Activated CD4-positive, alpha-beta T cell treated with anti-CD3 and anti-CD28 coated beads for 4 hours (primary cell): Measurements from ENCODE around the gene GRXCR2.
"Not testable (repeated sequence)": the region's sequence is repeated elsewhere in the genome, so short reads cannot be mapped to it uniquely, and the experiment has no call there.

Experiments used
- DNase-seq, 2 donors: peaks; one replicate each; pipeline ENCODE4 v3.0.0-alpha.2; 2020

Gene GRXCR2

GRCh38 chr5:145872914-145873313, at the start of gene GRXCR2:
TSS of gene GRXCR2 (minus strand) at chr5:145873014. CDS start at chr5:145872968, 46 bp downstream.
- DNase-seq = no peak

DNA sequence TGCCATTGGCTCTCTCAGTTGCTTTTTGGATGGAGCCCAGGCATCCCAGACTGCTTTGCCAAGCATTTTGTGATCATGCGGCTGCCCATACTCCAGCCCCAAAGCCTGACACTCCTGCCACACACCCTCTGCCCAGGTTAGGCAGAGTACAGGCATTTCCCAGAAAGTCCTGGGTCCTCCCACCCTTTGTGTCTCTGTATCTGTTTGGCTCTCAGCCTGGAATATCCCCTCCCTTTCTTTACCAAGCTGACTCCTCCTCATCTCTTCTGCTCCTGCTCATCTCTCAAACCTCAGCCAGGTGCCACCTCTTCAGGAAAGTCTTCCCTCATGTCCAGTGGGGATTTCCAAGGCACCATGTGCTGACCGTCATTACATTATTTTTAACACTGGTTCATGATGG, 49.2 kb upstream of the GRXCR2 start:
- no peak for DNase-seq

GRCh38 chr5:145921211-145921610, 48.4 kb upstream of the GRXCR2 start:
- DNase-seq = no peak

- DNase-seq = no peak
Observed at GRCh38 chr5:145920542-145921210, 47.9 kb upstream of the GRXCR2 start.

GRCh38 chr5:145919413-145919812, 46.6 kb upstream of the GRXCR2 start:
- no peak for DNase-seq

- DNase-seq = no peak
Observed at GRCh38 chr5:145918397-145918796, 45.6 kb upstream of the GRXCR2 start.

DNA sequence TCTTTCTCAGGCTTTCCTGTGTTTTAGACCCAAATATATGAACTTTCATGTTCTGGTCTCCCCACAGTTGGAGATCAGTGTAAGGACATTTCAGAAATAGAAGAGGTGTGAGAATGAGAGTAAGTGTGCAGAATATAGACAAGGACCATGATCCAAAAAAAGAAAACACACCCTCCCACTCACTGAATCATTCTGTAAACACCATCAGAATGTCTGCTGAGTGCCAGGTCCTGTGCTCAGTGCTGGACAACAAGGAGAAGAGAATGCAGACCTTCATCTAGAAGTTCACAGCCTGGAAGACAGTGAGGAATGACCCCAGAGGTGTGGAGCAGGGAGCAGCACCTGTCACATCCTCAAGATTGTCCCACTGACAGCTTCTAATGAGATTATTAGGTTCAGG, 44.5 kb upstream of the GRXCR2 start:
- DNase-seq = no peak

DNA sequence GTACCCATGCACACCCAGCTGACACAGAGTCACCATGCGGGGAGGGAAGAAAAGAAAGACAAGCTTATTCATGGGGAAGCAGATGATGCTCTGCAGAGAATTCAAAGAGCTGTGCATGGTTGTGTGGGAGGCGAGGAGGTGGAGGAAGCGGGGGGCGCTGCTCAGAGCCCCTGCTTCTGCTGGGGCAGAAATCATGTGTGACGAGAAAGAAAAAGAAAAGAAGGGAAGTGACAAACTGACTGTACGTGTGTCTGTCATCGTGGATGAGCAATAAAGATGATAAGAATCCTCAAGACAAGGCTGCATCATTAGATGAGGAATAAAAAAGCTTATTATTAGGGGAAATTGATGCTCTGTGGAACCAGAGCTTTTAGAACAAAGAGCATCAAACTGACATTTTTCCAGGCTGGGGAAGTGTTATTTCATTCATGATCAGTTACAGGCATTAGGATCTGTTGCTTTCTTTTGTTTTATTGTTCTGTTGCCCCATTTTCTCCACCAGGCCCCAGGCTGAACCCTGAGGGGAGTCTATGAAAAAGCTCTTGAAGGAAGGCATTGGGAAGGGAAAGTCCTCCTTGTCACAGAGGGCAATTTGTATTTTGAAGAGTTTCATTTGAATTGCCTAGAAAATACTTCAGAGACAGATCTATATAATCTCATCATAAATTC, 43.3 kb upstream of the GRXCR2 start:
- no peak for DNase-seq

DNA sequence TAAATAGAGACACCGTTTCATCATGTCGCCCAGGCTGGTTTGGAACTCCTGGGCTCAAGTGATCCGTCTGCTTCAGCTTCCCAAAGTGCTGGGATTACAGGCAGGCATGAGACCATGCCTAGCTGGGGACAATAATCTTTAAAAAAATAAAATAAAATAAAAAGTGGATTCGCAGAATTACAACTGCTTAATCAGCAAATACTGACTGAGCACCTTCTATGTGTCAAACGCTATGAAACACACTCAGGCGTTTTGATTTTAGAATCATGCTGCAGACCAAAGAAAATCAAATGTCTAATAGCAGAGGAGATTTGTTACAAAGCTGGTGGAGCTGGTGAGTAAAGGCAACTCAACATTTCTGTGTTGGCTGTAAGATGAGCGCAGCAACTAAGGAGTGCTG, 40.9 kb upstream of the GRXCR2 start:
- no peak for DNase-seq

DNA sequence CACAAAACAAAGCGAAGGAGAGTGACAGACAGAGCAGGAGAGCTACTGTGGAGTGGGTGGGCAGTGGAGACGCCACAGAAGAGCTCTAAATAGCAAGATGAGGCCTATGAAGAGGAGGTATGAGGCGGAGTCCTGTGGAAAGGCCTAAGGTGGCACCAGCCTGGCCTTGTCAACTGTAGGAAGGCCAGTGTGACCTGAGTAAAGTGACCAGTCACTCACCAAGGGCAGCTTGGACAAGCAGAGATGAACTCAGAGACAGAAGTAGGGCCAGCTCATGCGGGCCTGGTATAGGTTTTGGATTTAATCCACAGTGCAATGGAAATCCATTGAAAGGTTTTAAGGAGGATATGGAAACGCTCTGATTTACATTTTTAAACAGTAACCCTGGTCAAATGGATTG, 39.8 kb upstream of the GRXCR2 start:
- DNase-seq = no peak

DNA sequence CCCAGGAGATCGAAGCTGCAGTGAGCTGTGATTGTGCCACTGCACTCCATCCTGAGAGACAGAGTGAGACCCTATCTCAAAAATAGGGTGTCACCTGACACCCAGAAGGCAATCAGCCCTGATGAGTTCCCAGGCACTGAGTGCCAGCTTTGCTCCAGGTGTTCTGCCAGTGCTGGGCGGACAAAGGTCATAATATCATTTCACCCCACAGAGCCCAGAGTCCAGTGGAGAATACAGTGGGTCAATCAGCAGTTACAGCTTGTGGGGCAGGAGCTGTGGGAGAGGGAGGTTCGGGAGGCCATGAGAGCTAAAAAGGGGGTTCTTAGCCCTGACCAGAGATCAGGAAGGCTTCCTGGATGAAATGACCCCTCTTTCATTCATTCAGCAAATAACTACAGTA, 39.2 kb upstream of the GRXCR2 start:
- no peak for DNase-seq

DNA sequence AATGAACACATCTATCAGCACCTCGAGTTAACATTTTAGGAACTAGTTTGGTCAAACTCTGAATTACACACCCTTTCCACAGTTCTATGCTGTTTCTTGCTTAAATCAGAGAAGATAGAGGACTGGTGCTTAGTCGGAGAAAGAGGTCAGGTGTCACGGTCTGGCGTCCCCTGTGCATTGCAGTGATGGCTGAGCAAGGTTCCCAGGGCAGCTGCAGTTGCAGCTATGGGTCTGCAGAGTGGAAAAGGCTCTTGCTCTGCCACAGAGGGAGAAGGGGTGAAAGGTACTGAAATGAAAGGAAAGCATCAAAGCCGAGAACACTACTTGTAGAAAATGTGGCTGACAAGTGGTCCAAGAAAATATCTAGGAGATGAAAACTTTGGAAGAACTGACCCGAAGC, 38.4 kb upstream of the GRXCR2 start:
- DNase-seq = no peak

GRCh38 chr5:145908206-145908960, 35.6 kb upstream of the GRXCR2 start:
- no peak for DNase-seq

DNA sequence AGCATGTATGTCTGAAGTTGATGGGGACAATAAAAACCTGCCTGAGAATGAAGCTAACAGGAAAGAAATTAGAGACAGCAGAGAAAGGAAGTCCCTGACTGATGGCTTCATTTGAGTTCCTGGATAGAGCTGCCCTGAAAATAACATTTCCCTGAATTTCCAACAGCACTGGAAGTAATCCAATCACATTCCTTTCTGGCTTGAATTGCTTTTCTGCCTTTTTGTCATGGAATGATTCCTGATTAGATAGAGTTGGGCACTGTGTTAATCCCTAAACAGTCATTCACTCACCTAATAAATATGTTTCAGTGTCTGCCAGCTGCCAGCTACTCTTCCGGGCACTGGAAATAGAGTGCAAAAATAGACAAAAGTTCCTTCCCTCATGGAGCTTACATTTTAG, 33.6 kb upstream of the GRXCR2 start:
- no peak for DNase-seq

DNA sequence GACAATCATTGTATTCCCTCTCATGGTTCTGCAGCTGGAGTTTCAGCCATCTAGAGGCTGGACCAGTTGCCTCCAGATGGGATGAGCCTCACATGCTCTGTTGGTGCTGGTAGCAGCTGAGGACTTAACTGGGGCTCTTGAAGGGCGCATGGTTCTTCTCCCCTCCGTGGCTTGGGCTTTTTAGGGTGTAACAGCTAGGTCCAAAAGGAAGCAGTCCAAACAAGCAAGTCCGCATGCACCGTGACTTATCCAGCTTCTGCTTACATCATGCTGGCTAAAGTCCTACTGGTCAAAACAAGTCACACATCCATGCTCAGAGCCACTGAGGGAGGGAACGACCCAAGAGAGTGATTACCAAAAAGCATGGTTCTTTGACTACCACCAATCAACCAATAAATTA, 31.9 kb upstream of the GRXCR2 start:
- DNase-seq = no peak

- DNase-seq = no peak
Observed at GRCh38 chr5:145903867-145904266, 31.1 kb upstream of the GRXCR2 start.

DNA sequence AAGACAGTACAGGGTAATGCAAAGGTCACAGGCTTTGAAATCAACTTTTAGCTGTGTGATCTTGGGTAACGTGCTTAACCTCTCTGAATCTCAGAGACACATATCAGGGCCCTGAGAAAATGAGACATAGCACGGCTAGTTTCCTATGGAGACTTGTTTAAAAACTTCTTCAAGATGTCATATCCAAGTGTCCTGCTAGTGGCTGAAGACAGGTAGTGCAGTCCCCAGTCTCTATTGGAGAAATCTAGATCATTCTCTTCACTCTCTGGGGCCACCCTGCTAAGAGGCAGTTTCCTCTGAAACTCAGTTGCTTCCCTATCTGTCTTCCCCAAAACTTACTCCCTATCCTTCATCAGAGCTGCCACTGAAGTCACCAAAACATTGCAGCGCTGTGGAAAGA, 30.3 kb upstream of the GRXCR2 start:
- DNase-seq = no peak

DNA sequence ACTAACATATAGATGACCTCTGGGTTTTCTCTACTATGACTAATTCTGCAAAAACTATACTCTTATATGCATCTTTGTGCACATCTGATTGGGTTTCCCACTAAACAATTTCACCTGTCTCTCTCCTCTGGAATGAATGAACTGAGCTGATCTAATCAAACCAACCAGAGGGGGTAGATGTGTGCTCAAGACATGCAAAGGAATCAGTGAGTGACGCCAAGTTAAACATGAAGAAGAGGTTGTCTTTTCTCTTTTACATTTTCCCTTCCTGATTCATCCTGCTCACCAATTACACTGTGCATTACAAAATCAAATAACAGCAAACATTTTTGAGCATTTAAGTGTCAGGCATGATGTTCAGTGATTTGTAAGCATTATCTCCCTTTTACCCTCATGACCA, 29.6 kb upstream of the GRXCR2 start:
- DNase-seq = no peak

GRCh38 chr5:145898171-145898570, 25.4 kb upstream of the GRXCR2 start:
- DNase-seq = no peak

DNA sequence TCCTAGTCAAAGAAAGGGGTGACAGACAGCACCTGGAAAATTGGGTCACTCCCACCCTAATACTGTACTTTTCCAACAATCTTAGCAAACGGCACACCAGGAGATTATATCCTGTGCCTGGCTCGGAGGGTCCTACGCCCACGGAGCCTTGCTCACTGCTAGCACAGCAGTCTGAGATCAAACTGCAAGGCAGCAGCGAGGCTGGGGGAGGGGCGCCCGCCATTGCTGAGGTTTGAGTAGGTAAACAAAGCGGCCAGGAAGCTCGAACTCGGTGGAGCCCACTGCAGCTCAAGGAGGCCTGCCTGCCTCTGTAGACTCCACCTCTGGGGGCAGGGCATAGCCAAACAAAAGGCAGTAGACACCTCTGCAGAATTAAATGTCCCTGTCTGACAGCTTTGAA, 18.6 kb upstream of the GRXCR2 start:
- DNase-seq = not testable (repeated sequence)

GRCh38 chr5:145889611-145890010, 16.8 kb upstream of the GRXCR2 start:
- no peak for DNase-seq

DNA sequence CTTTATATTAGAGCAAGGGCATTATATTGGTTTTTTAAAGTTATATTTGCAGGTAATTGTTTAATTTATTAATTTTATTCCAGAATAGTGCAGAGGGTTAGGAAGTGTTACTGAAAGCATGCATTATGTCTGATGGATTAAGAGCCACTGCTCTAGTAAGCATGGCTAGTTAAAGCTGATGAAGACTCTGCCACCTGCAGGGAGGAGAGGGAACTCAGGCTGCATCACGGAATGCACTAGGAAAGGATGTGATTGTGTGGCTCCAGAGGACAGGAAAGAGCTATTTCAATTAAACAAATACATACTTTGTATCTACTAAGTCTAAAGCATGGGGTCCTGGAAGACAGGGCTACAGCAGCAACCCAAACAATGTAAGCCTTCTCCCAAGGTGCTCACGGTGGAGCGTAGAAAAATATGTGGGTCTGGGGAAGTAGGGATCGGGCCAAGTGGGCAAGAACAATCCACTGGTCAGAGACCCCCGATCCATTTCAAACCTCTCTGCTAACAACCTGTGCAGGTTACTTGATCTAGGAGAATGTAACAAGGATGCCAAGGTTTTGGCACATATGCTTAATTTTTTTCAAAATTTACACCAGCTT, 15.3 kb upstream of the GRXCR2 start:
- DNase-seq = no peak

DNA sequence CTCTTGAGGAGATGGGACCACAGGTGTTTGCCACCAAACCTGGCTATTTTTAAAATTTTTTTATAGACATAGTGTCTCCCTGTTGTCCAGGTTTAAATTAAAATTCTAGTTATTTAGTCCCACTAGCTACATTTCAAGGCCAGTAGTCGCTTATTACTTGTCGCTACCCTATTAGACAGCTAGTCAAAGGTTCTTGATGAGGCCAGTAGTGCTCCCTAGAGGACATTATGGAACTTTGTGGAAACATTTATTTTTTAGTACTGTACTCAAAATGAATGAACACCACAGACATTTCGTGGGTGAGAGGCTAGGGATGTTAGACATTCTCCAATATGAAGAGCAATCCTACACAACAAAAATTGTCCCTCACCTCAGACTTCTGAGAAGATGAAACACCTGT, 14.4 kb upstream of the GRXCR2 start:
- DNase-seq = no peak

GRCh38 chr5:145874765-145875164, 2.0 kb upstream of the GRXCR2 start:
- DNase-seq = no peak
